ENCODE measurements around the gene ATP6V0A1.
A peak's percentile ranks its signal among the peaks of the same experiment; 100 is the strongest.
"Not testable (repeated sequence)": the region's sequence is repeated elsewhere in the genome, so short reads cannot be mapped to it uniquely, and the experiment has no call there.

The ATP6V0A1 gene

GRCh38 chr17:42458497-42459255, at the start of gene ATP6V0A1:
ATP6V0A1 (plus strand) TSS chr17:42458878; CDS start chr17:42460895, 2,017 bp downstream.
- peak within 1 kb of the TSS; percentile 67 for H3K4me3 ChIP-seq (ENCODE audit: low read depth, low read length)
- DNase-seq (ENCODE audit: low read depth) = peak; percentile 57

- H3K4me3 ChIP-seq (ENCODE audit: low read depth, low read length) = no peak overlapping the region
- DNase-seq (ENCODE audit: low read depth) = peak; percentile 80
Measured at GRCh38 chr17:42409523-42410318, 49.0 kb upstream of the ATP6V0A1 start.

GRCh38 chr17:42410319-42410685, 48.4 kb upstream of the ATP6V0A1 start:
- no peak for DNase-seq (ENCODE audit: low read depth)
- no peak overlapping the region for H3K4me3 ChIP-seq (ENCODE audit: low read depth, low read length)

GRCh38 chr17:42411361-42411760, 47.3 kb upstream of the ATP6V0A1 start:
- no peak overlapping the region for H3K4me3 ChIP-seq (ENCODE audit: low read depth, low read length)
- DNase-seq (ENCODE audit: low read depth) = no peak

- H3K4me3 ChIP-seq (ENCODE audit: low read depth, low read length) = no peak overlapping the region
- DNase-seq (ENCODE audit: low read depth) = no peak
Measured at GRCh38 chr17:42411905-42412679, 46.6 kb upstream of the ATP6V0A1 start.

- DNase-seq (ENCODE audit: low read depth) = no peak
- no peak overlapping the region for H3K4me3 ChIP-seq (ENCODE audit: low read depth, low read length)
Measured at GRCh38 chr17:42413464-42414040, 45.1 kb upstream of the ATP6V0A1 start.

GRCh38 chr17:42414704-42415409, 43.8 kb upstream of the ATP6V0A1 start:
- DNase-seq (ENCODE audit: low read depth) = no peak

GRCh38 chr17:42417981-42418380, 40.7 kb upstream of the ATP6V0A1 start:
- H3K4me3 ChIP-seq (ENCODE audit: low read depth, low read length); DNase-seq (ENCODE audit: low read depth): not testable (repeated sequence)

More at GRCh38 chr17:42414704-42415409, 43.8 kb upstream of the ATP6V0A1 start:
- H3K4me3 ChIP-seq (ENCODE audit: low read depth, low read length) = no peak overlapping the region

- H3K4me3 ChIP-seq (ENCODE audit: low read depth, low read length) = peak overlapping the region; percentile 65
Measured at GRCh38 chr17:42421136-42421506, 37.6 kb upstream of the ATP6V0A1 start.

GRCh38 chr17:42421507-42422338, 37.0 kb upstream of the ATP6V0A1 start:
- no peak for DNase-seq (ENCODE audit: low read depth)
- H3K4me3 ChIP-seq (ENCODE audit: low read depth, low read length) = peak overlapping the region; percentile 65

More at GRCh38 chr17:42421136-42421506, 37.6 kb upstream of the ATP6V0A1 start:
- no peak for DNase-seq (ENCODE audit: low read depth)

GRCh38 chr17:42422412-42422957, 36.2 kb upstream of the ATP6V0A1 start:
- peak overlapping the region; percentile 65 for H3K4me3 ChIP-seq (ENCODE audit: low read depth, low read length)
- DNase-seq (ENCODE audit: low read depth) = no peak

GRCh38 chr17:42422958-42423712, 35.5 kb upstream of the ATP6V0A1 start, which contains the start of gene CAVIN1:
CAVIN1 (minus strand) TSS chr17:42423256; CDS start chr17:42423097, 159 bp downstream.
- peak within 1 kb of the TSS; percentile 65 for H3K4me3 ChIP-seq (ENCODE audit: low read depth, low read length)
- peak; percentile 96 for DNase-seq (ENCODE audit: low read depth)

- no peak for DNase-seq (ENCODE audit: low read depth)
Measured at GRCh38 chr17:42423766-42424165, 34.9 kb upstream of the ATP6V0A1 start.

GRCh38 chr17:42424991-42425610, 33.6 kb upstream of the ATP6V0A1 start:
- DNase-seq (ENCODE audit: low read depth) = no peak

More at GRCh38 chr17:42423766-42424165, 34.9 kb upstream of the ATP6V0A1 start:
- peak overlapping the region; percentile 65 for H3K4me3 ChIP-seq (ENCODE audit: low read depth, low read length)

GRCh38 chr17:42428141-42428944, 30.3 kb upstream of the ATP6V0A1 start:
- peak; percentile 96 for DNase-seq (ENCODE audit: low read depth)
- H3K4me3 ChIP-seq (ENCODE audit: low read depth, low read length) = no peak overlapping the region

More at GRCh38 chr17:42424991-42425610, 33.6 kb upstream of the ATP6V0A1 start:
- H3K4me3 ChIP-seq (ENCODE audit: low read depth, low read length) = no peak overlapping the region
